Hepatic stellate cell (primary cell): ENCODE measurements around the gene ATP10A.
"Not testable (repeated sequence)": the region's sequence is repeated elsewhere in the genome, so short reads cannot be mapped to it uniquely, and the experiment has no call there.

Experiments used
- DNase-seq: peaks from one replicate; pipeline ENCODE4 v3.0.0; 2011; ENCODE audit warnings: low spot score

The ATP10A gene

DNA sequence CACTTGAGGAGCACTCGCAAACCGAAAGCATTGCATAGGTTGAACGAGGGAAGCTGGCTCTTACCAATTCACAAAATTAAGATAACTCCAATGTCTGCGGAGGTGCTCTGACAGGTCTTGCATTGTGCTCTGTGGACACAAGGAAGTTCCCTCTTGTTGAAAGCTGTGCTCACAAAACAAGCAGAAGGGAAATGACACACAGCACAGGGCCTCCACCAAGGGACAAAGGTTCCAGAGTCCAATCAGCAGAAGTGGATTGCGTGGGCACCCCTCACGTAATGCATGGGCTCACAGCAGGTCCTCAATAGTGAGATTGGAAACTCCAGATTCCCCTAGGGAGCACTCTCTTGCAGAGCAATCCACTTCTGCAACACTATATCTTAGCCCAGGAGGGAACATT lies 89.9 kb downstream of the ATP10A start:
- no peak for DNase-seq

DNA sequence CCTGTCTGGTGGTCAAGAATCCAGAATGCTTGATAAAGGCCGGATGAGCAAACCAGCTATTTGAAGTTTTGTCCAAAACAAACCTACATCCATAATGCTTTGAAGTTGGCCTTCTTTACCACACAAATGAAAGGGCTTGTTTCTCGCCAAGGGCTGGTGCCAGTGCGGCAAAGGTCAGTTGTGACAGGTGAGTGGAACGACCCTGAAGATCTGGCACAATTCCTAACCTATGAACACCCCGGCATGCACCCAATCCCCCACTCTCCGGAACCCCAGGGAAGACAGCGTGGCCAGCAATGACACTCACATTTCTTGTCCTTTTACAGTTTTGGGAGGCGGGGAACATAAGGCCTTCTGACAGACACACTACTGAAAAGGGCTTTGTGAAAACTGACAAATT lies 90.6 kb downstream of the ATP10A start:
- no peak for DNase-seq

DNA sequence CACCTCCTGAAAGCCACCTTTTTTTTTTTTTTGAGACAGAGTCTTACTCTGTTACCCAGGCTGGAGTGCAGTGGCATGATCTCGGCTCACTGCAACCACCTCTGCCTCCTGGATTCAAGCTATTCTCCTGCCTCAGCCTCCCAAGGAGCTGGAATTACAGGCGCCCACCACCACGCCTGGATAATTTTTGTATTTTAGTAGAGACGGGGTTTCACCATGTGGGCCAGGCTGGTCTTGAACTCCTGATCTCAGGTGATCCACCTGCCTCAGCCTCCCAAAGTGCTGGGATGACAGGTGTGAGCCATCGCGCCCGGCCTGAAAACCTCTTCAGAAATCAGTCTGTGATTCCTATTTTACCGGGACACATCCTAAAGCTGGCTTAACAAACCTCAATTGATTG lies 91.4 kb downstream of the ATP10A start:
- DNase-seq = not testable (repeated sequence)

GRCh38 chr15:25771338-25771706 lies 91.8 kb downstream of the ATP10A start:
- DNase-seq = no peak

- no peak for DNase-seq
Measured at GRCh38 chr15:25770618-25771337, 92.3 kb downstream of the ATP10A start.

- DNase-seq = no peak
Measured at GRCh38 chr15:25770031-25770430, 93.1 kb downstream of the ATP10A start.

- DNase-seq = no peak
Measured at GRCh38 chr15:25768271-25768670, 94.9 kb downstream of the ATP10A start.

- no peak for DNase-seq
Measured at GRCh38 chr15:25767356-25768151, 95.6 kb downstream of the ATP10A start.

DNA sequence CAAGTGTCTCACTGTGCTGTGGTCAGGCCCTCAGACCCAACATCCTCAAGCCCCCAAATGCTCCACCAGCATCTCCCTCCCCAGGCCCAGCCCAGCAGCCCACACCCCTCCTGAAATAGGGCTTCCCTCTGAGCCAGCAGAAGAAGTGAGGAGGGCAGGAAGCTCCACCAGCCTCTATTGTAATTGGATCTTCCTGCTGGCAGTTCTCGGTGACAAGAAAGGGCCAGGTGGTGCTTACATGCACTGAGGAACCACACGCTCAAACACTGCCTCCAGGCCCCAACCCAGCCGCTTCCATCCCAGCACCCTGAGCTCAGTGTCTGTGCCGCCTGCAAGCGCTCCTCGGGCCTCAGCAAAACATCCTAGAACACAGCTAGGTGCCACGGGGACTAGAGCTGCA lies 96.7 kb downstream of the ATP10A start:
- no peak for DNase-seq

DNA sequence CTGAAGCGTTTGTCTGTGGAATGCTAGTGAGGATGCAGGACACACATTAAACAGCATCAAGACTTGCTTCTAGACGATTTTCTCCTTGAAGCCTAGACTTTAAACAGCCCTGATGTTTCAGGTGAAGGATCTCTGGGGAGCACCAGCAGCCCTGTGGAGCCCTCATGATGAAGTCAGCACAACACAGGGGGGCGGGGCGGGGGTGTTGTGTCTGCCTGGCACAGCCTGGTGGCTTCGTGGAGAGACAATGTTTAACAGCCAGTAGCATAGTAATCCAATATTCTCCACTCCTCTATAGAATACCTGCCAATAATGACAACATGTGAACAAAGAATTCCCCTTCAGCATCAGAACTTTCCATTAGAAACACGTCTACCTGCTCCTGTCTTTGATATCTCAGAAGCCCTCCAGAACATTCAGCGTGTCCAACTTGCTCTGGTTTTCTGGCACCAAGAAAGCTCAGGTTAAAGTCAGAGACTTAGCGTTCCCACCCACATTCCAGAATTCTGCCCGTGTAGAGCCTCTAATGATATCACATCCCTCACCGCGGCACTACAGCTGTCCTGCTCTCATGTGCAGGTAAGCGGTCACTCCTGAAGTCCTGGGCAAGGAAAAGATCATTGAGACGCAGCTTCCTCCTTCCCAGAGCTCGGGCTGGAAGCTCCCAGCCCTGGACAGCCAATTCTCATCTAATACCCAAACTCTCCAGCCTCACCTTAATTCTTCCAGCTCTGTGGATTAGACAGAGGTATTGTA lies 98.0 kb downstream of the ATP10A start:
- no peak for DNase-seq

- no peak for DNase-seq
Measured at GRCh38 chr15:25763954-25764353, 99.2 kb downstream of the ATP10A start.

DNA sequence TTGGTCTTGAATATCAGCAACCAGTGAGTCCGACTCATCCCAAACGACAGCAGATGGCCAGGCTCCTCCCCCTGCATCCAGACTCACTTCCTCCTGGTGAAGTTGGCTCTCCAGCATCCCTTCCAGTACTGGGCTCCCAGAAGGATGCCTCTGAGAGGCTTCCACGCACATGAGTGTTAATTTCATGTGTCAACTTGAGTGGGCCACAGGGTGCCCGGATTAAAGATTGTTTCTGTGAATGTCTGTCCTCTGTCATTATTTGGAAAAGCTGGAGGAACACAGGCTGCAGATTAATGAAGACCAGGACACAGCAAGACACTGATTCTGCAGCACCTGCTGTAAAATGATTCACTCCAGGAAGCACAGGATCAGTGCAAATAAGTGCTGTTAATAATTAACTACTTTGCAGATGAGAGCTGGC lies 99.8 kb downstream of the ATP10A start:
- DNase-seq = no peak

DNA sequence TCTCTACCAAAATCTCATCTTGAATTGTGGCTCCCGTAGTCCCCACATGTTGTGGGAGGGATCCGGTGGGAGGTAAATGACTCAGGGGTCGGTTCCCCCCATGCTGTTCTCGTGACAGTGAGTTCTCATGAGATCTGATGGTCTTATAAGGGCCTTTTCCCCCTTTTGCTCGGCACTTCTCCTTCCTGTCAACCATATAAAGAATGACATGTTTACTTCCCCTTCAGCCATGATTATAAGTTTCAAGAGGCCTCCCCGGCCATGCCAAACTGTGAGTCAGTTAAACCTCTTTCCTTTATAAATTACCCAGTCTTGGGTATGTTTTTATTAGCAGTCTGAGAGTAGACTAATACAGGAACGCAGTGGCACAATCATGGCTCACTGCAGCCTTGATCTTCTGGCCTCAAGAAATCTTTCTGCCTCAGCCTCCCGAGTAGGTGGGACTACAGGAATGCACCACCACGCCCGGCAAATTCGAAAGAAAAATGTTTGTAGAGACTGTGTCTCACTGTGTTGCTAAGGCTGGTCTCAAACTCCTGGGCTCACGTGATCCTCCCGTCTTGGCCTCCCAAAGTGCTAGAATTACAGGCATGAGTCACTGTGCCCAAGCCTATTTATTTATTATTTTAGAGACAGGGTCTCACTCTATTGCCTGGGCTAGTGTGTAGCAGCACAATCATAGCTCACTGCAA lies 101.0 kb downstream of the ATP10A start:
- DNase-seq = no peak

DNA sequence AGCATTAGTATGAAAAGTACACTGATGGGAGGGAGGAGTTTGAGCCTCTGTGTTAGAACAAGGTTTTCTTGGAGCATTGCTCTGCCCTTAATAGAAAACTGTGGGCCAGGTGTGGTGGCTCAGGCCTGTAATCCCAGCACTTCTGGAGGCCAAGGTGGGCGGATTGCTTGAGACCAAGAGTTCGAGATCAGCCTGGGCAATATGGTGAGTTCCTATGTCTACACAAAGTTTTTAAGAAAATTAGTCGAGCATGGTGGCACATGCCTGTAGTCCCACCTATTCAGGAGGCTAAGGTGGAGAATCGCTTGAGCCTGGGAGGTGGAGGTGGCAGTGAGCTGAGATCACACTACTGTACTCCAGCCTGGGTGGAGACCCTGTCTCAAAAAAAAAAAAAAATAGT lies 103.7 kb downstream of the ATP10A start:
- no peak for DNase-seq

- DNase-seq = not testable (repeated sequence)
Measured at GRCh38 chr15:25758612-25759011, 104.5 kb downstream of the ATP10A start.

DNA sequence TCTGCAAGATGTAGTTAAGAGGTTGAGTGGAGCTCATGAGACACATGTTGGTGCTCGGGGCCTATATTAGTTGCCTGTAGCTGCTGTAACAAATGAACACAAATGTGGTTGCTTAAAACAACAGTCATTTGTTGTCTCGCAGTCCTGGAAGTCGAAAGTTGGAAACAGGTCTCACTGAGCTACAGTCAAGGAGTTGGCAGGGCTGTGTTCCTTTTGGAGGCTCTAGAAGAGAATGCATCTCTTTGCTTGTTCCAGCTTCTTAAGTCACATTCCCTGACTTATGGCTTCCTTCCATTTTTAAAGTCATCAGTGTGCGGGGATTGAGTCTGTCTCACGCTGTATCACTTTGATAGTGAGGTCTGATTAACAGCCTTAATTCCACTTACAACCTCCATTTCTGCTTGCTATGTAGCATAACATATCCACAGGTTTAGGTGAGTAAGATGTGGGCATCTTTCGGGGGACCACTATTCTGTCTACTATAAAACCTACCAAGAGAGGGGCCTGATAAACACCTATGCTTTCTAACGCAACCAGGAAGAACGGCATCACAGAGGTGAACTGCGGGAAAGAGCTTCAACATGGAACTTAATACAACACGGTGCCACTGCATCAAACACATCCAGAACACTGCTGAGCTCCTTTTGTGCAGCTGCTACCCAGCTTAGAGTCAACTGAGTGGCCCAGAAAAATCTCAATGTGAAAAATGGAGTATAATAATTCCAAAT lies 119.4 kb downstream of the ATP10A start:
- DNase-seq = no peak

DNA sequence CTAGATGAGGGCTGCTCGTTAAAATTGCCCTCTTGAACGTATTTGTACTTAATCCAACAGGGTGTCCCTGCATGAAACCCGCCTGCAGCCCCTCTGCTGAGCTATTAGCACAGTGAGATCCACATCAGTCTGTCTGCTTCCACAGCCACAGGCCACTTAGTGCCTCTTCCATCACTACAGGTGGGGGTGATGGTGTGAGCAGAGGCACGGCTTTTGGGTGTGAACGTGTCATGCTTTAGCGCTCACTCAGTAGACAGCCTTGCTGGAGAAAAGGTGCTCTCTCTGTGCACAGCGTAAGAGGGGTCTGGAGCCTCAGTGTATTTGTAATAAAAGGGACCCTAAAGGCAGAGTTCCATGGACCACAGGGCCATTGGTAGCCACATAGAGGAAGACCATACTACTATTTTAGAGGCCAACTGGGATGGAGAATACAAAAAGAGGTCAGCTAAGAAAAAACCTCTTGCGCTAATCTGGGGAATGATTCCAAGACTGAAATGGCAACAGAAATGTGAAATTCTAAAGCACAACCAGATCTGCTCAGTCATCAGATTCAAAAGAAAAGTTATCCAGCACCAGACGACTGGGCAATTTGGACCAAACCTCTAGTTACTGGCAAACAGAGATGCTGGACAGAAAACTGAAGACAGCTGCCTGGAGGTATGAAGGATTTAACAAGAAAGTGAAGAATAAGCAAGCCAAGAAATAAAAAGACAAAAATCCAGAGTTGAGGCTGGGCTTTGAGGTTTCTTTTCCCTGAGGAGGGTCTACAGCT lies 120.2 kb downstream of the ATP10A start:
- no peak for DNase-seq

GRCh38 chr15:25742041-25742730 lies 120.9 kb downstream of the ATP10A start:
- DNase-seq = no peak

GRCh38 chr15:25741256-25741580 lies 121.9 kb downstream of the ATP10A start:
- DNase-seq = no peak
